GM12873 (cell line): ENCODE data around the gene ARIH2.

Experiments used
- CTCF ChIP-seq: IDR thresholded peaks from 2 replicates; pipeline ENCODE4 v1.5.1; 2012; ENCODE audit warnings: low read depth, mild to moderate bottlenecking, moderate library complexity, low read length, control low read depth; ENCODE audit not compliant: insufficient read depth; ENCODE audit errors: missing control alignments

The ARIH2 gene

GRCh38 chr3:48982016-48982415, 63.4 kb downstream of the ARIH2 start:
- no peak for TF ChIP-seq CTCF

GRCh38 chr3:48982686-48983085, 64.0 kb downstream of the ARIH2 start:
- TF ChIP-seq CTCF: no peak

- no peak for TF ChIP-seq CTCF
Measured at GRCh38 chr3:48983096-48983495, 64.5 kb downstream of the ARIH2 start.

- TF ChIP-seq CTCF: no peak
Measured at GRCh38 chr3:48984663-48985062, 66.0 kb downstream of the ARIH2 start.

- no peak for TF ChIP-seq CTCF
Measured at GRCh38 chr3:48985831-48986376, 67.3 kb downstream of the ARIH2 start.

- no peak for TF ChIP-seq CTCF
Measured at GRCh38 chr3:48989126-48989795, 70.6 kb downstream of the ARIH2 start.

GRCh38 chr3:48989796-48990635, 71.4 kb downstream of the ARIH2 start, which contains the start of gene P4HTM:
P4HTM (plus strand) TSS chr3:48990241; CDS start chr3:48990257, 16 bp downstream.
- peak; percentile 30 for TF ChIP-seq CTCF
